ENCODE measurements around the gene ADAMTSL2.

Gene ADAMTSL2

DNA sequence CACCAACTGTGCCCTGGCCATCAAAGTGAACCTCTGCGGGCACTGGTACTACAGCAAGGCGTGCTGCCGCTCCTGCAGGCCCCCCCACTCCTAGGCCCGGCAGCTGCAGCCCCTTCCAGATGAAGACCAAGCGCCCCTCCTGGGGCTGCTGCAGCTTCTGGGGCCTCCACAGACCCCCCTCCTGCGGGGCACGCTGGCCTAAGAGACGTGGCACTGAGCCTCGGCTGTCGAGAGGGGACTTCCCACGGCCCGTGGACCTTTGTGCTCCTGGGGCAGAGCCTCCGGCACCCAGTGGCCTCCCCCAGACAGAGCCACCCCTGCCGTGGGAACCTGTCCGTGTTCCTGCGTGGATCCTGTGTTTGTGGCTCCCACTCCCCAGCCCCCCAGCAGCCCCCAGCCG lies 40.3 kb downstream of the ADAMTSL2 start:
- H3K4me1 Mint-ChIP-seq: peaks cover 4% of the 10 kb centered on the region
- no peak overlapping the region for H3K27ac Mint-ChIP-seq
- H3K27me3 Mint-ChIP-seq: peaks cover 24% of the 10 kb centered on the region
- H3K36me3 Mint-ChIP-seq (ENCODE audit: low read depth): no peaks in the 10 kb centered on the region
- no peaks in the 10 kb centered on the region for H3K9me3 Mint-ChIP-seq
- ATAC-seq (no peak), DNase-seq (no peak)
- H3K4me3 Mint-ChIP-seq: no peak overlapping the region

DNA sequence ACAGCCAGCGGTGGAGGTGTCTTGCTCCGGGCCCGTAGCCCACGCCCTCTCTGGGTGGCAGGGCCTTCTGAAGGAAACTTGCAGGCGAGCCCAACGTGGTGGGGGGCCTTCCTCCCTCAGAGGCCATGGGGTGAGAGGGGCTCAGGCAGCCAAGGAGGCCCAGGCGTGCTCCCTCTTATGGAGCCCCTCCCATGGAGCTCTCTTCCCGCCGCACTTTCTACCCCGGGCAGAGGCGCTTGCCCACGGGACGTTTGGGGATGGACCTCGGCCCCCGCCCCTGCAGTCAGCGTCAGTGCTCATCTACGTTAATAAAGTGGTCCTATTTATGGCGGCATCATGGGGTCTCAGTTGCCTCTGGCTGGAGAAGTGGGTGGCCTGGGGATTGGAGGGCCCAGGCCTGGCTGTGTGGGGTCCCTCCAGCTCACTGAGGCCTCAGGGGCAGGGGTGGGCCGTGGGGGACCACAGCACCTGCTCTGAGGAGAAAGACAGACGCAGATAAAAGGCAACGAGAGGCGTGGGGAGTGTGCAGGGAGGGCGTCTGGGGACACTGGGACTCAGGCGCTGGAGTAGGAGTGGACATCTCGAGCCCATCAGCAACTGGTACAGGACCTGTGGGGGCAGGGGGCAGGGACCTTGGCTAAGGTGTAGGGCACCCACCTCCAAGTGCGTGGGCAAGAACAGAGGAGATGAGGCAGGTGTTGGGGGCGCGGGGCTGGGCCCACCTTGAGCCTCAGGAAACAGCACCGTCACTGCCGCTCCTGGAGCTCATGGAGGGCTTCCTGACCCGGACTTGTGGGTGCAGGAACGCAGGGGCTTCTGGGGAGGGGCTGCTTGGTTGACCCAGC lies 40.9 kb downstream of the ADAMTSL2 start:
- H3K27ac Mint-ChIP-seq: no peak overlapping the region
- peaks cover 4% of the 10 kb centered on the region for H3K4me1 Mint-ChIP-seq
- H3K4me3 Mint-ChIP-seq: no peak overlapping the region
- no peaks in the 10 kb centered on the region for H3K9me3 Mint-ChIP-seq
- ATAC-seq: no peak
- DNase-seq: no peak
- H3K36me3 Mint-ChIP-seq (ENCODE audit: low read depth): no peaks in the 10 kb centered on the region
- peaks cover 27% of the 10 kb centered on the region for H3K27me3 Mint-ChIP-seq

GRCh38 chr9:133576031-133576874 lies 41.7 kb downstream of the ADAMTSL2 start:
- peaks cover 30% of the 10 kb centered on the region for H3K27me3 Mint-ChIP-seq
- H3K27ac Mint-ChIP-seq: no peak overlapping the region
- no peaks in the 10 kb centered on the region for H3K9me3 Mint-ChIP-seq
- no peak for ATAC-seq
- H3K4me1 Mint-ChIP-seq: peaks cover 4% of the 10 kb centered on the region
- no peaks in the 10 kb centered on the region for H3K36me3 Mint-ChIP-seq (ENCODE audit: low read depth)
- no peak overlapping the region for H3K4me3 Mint-ChIP-seq
- no peak for DNase-seq

GRCh38 chr9:133576875-133577736 lies 42.6 kb downstream of the ADAMTSL2 start:
- Mint-ChIP-seq H3K9me3 (no peaks in the 10 kb centered on the region), H3K27me3 (peaks cover 30% of the 10 kb centered on the region), H3K4me1 (peaks cover 4% of the 10 kb centered on the region), H3K27ac (no peak overlapping the region), H3K36me3 (ENCODE audit: low read depth) (no peaks in the 10 kb centered on the region), H3K4me3 (no peak overlapping the region)
- DNase-seq (no peak), ATAC-seq (no peak)

DNA sequence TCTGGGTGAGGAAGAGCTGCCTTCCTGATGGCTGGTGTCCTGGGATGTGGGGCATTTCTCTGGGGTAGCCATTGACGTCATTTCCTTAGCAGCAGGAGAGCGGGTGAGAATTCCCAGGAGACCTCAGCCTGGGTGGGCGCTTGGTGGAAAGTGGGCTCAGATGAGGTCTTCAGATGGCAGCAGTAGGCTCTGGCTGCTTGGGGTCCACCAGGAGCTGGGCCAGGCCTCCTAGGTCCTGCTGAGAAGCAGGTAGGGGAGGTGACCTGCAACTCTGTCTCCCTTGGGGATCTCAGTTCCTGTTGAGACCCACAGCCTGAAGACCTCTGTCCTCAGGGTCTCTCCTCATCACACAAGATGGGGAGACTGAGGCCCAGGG lies 43.2 kb downstream of the ADAMTSL2 start:
- ATAC-seq: no peak
- H3K27ac Mint-ChIP-seq: no peak overlapping the region
- DNase-seq: no peak
- no peaks in the 10 kb centered on the region for H3K9me3 Mint-ChIP-seq
- H3K4me1 Mint-ChIP-seq: peaks cover 4% of the 10 kb centered on the region
- peaks cover 30% of the 10 kb centered on the region for H3K27me3 Mint-ChIP-seq
- H3K4me3 Mint-ChIP-seq: no peak overlapping the region
- H3K36me3 Mint-ChIP-seq (ENCODE audit: low read depth): no peaks in the 10 kb centered on the region

GRCh38 chr9:133578524-133579441 lies 44.3 kb downstream of the ADAMTSL2 start:
- ATAC-seq: peak; percentile 11
- Mint-ChIP-seq H3K4me3 (no peak overlapping the region), H3K27ac (no peak overlapping the region), H3K4me1 (peaks cover 4% of the 10 kb centered on the region), H3K9me3 (no peaks in the 10 kb centered on the region), H3K36me3 (ENCODE audit: low read depth) (no peaks in the 10 kb centered on the region), H3K27me3 (peaks cover 31% of the 10 kb centered on the region)
- DNase-seq: no peak

- no peak for ATAC-seq
- Mint-ChIP-seq H3K4me3 (no peak overlapping the region), H3K27me3 (peaks cover 39% of the 10 kb centered on the region), H3K4me1 (peaks cover 4% of the 10 kb centered on the region), H3K27ac (no peak overlapping the region), H3K9me3 (no peaks in the 10 kb centered on the region), H3K36me3 (ENCODE audit: low read depth) (no peaks in the 10 kb centered on the region)
- DNase-seq: no peak
These were observed 45.3 kb downstream of the ADAMTSL2 start for GRCh38 chr9:133579601-133580418.

DNA sequence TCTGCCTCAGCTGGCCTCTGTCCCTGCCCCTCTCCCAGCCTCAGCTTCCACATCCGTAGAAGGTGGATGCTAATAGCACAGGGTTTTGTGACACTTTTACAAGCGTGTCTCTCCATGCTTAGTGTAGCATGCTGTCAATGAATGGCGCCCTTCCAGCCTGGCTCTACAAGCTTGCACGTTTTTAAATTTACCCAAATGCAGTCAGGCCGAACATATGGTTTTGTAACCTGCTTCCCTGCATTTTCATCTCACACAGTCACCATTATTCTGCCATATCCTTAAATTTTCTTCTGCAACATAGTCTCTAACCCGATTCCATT lies 45.9 kb downstream of the ADAMTSL2 start:
- H3K36me3 Mint-ChIP-seq (ENCODE audit: low read depth): no peaks in the 10 kb centered on the region
- peaks cover 42% of the 10 kb centered on the region for H3K27me3 Mint-ChIP-seq
- DNase-seq (no peak), ATAC-seq (no peak)
- H3K4me1 Mint-ChIP-seq: peaks cover 5% of the 10 kb centered on the region
- no peak overlapping the region for H3K27ac Mint-ChIP-seq
- H3K9me3 Mint-ChIP-seq: no peaks in the 10 kb centered on the region
- H3K4me3 Mint-ChIP-seq: no peak overlapping the region

DNA sequence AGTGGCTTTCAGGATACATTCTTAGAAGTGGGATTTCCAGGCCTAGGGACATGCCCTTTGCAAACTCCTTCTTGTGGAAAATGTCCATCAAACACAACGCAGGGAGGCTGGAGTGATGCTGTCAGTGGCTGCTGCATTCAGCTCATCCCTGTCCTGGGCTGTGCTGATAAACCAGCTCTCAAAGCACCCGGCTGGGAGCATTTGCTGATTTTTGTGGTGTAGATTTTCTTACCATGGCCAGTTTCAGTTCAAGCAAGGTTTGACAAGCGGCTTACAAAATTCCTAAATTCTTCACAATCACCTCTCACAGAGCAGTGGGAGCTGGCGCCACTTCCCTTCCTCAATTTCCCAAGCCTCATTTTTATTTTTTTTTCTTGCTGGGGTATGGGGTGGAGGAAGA lies 46.5 kb downstream of the ADAMTSL2 start:
- ATAC-seq (no peak), DNase-seq (no peak)
- Mint-ChIP-seq H3K36me3 (ENCODE audit: low read depth) (no peaks in the 10 kb centered on the region), H3K27me3 (peaks cover 45% of the 10 kb centered on the region), H3K9me3 (no peaks in the 10 kb centered on the region), H3K4me1 (peaks cover 5% of the 10 kb centered on the region), H3K4me3 (no peak overlapping the region), H3K27ac (no peak overlapping the region)

GRCh38 chr9:133581513-133582343 lies 47.2 kb downstream of the ADAMTSL2 start:
- DNase-seq: no peak
- peaks cover 4% of the 10 kb centered on the region for H3K4me1 Mint-ChIP-seq
- peaks cover 44% of the 10 kb centered on the region for H3K27me3 Mint-ChIP-seq
- no peak for ATAC-seq
- no peak overlapping the region for H3K27ac Mint-ChIP-seq
- no peaks in the 10 kb centered on the region for H3K36me3 Mint-ChIP-seq (ENCODE audit: low read depth)
- no peaks in the 10 kb centered on the region for H3K9me3 Mint-ChIP-seq
- no peak overlapping the region for H3K4me3 Mint-ChIP-seq

DNA sequence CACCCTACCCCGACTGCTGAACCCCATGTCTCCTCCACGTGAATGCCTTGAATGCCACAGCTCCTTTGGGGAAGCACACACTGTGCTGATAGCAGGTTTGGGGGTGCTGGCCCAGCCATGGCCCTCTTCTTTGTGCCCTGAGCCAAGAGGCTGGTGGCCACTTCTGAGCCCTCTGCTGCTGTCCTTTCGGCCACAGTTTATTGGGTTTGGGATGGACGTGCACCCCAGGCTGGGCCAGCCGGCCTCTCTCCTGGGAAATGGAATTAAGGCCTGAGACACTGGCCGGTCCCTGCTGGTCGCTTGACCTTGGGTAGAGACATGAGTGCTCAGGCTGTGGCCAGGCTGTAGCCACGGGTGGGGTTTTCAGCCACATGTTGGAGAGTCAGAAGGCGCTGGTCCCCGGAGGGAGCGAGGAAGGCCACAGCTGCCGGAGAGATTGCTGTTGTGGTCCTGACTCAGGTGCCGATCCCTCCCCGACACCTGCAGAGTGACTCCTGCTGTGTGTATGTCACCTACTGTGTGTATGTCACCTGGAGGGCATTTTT lies 48.1 kb downstream of the ADAMTSL2 start:
- Mint-ChIP-seq H3K9me3 (no peaks in the 10 kb centered on the region), H3K27ac (no peak overlapping the region), H3K4me1 (peaks cover 1% of the 10 kb centered on the region), H3K36me3 (ENCODE audit: low read depth) (no peaks in the 10 kb centered on the region), H3K4me3 (no peak overlapping the region), H3K27me3 (peaks cover 38% of the 10 kb centered on the region)
- DNase-seq (no peak), ATAC-seq (no peak)

GRCh38 chr9:133583111-133583510 lies 48.6 kb downstream of the ADAMTSL2 start:
- Mint-ChIP-seq H3K27ac (no peak overlapping the region), H3K4me1 (peaks cover 1% of the 10 kb centered on the region), H3K27me3 (peaks cover 35% of the 10 kb centered on the region), H3K36me3 (ENCODE audit: low read depth) (no peaks in the 10 kb centered on the region), H3K4me3 (no peak overlapping the region), H3K9me3 (no peaks in the 10 kb centered on the region)
- ATAC-seq: no peak
- DNase-seq: no peak
